Head of caudate nucleus (tissue), 42 donors: ENCODE measurements around the gene BSG.
"Not testable (repeated sequence)": the region's sequence is repeated elsewhere in the genome, so short reads cannot be mapped to it uniquely, and the experiment has no call there.

Experiments used
- DNase-seq, 42 donors: peaks; one replicate each; pipeline versions ENCODE4 v3.0.0 to v3.0.0-alpha.2; 2020 to 2021; ENCODE audit warnings: mixed read lengths in 7 of 42
- intact Hi-C: fragments of 100-400 bp; cut with DNase I; formaldehyde crosslinking; loops from one replicate; pipeline ENCODE4 v1.15.0; 2022

BSG gene

GRCh38 chr19:594265-594870, 22.0 kb downstream of the BSG start:
- DNase-seq, result no peak
- intact Hi-C loops, result no loop called here

- no peak for DNase-seq
- intact Hi-C loops, result no loop called here
Observed at GRCh38 chr19:595326-596262, 23.2 kb downstream of the BSG start.

GRCh38 chr19:596263-596655, 23.9 kb downstream of the BSG start:
- no peak for DNase-seq
- intact Hi-C loops, result no loop called here

- no peak for DNase-seq
Observed at GRCh38 chr19:597406-598315, 25.3 kb downstream of the BSG start.

GRCh38 chr19:601310-601709, 28.9 kb downstream of the BSG start:
- intact Hi-C loops, result no loop called here
- no peak for DNase-seq

More at GRCh38 chr19:597406-598315, 25.3 kb downstream of the BSG start:
- intact Hi-C loops, result no loop called here

GRCh38 chr19:601790-602189, 29.4 kb downstream of the BSG start:
- DNase-seq, result no peak
- intact Hi-C loops, result no loop called here

GRCh38 chr19:602391-603301, 30.2 kb downstream of the BSG start:
- intact Hi-C loops, result no loop called here
- no peak for DNase-seq

- intact Hi-C loops, result not testable (repeated sequence)
Observed at GRCh38 chr19:603302-603639, 30.9 kb downstream of the BSG start.

GRCh38 chr19:603779-604178, 31.4 kb downstream of the BSG start:
- DNase-seq, intact Hi-C loops: not testable (repeated sequence)

More at GRCh38 chr19:603302-603639, 30.9 kb downstream of the BSG start:
- not testable (repeated sequence) for DNase-seq

GRCh38 chr19:604355-604754, 32.0 kb downstream of the BSG start:
- intact Hi-C loops, result no loop called here
- DNase-seq, result no peak

- intact Hi-C loops, result not testable (repeated sequence)
Observed at GRCh38 chr19:605061-605971, 32.9 kb downstream of the BSG start.

GRCh38 chr19:607301-608154, 35.1 kb downstream of the BSG start:
- intact Hi-C loops, result no loop called here
- peak in 32 of 42 donors; percentile 36 to 86 (median 59) for DNase-seq

More at GRCh38 chr19:605061-605971, 32.9 kb downstream of the BSG start:
- DNase-seq, result not testable (repeated sequence)

- DNase-seq, result no peak
- intact Hi-C loops, result no loop called here
Observed at GRCh38 chr19:608155-609003, 36.0 kb downstream of the BSG start.

- DNase-seq, result peak; percentile 63 to 96 (median 88)
- intact Hi-C loops, result no loop called here
Observed at GRCh38 chr19:609004-609346, 36.6 kb downstream of the BSG start.

GRCh38 chr19:610071-610800, 37.8 kb downstream of the BSG start:
- no peak for DNase-seq
- intact Hi-C loops, result no loop called here
